Measurements from ENCODE around the gene UTP11.

GRCh38 chr1:38037221-38037939, 24.8 kb downstream of the UTP11 start:
- TF ChIP-seq, protein P1, sequence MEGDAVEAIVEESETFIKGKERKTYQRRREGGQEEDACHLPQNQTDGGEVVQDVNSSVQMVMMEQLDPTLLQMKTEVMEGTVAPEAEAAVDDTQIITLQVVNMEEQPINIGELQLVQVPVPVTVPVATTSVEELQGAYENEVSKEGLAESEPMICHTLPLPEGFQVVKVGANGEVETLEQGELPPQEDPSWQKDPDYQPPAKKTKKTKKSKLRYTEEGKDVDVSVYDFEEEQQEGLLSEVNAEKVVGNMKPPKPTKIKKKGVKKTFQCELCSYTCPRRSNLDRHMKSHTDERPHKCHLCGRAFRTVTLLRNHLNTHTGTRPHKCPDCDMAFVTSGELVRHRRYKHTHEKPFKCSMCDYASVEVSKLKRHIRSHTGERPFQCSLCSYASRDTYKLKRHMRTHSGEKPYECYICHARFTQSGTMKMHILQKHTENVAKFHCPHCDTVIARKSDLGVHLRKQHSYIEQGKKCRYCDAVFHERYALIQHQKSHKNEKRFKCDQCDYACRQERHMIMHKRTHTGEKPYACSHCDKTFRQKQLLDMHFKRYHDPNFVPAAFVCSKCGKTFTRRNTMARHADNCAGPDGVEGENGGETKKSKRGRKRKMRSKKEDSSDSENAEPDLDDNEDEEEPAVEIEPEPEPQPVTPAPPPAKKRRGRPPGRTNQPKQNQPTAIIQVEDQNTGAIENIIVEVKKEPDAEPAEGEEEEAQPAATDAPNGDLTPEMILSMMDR (IDR thresholded peaks at IDR 0.05) = no peak
- no peak for TF ChIP-seq POLR2A (IDR thresholded peaks at IDR 0.05)

Measured in thyroid gland (tissue), 4 donors.